ENCODE results near the gene ASPSCR1. TPM values are rescaled to one million over a fixed set of nuclear protein-coding genes. Genes with fewer than 3 reads are reported as not detected.

Gene ASPSCR1
- total and polyA plus RNA-seq, 2 of the 13 experiments (the other 11 are each of a cell fraction or from before 2014, with no cell fraction given), result 274 to 314 TPM

DNA sequence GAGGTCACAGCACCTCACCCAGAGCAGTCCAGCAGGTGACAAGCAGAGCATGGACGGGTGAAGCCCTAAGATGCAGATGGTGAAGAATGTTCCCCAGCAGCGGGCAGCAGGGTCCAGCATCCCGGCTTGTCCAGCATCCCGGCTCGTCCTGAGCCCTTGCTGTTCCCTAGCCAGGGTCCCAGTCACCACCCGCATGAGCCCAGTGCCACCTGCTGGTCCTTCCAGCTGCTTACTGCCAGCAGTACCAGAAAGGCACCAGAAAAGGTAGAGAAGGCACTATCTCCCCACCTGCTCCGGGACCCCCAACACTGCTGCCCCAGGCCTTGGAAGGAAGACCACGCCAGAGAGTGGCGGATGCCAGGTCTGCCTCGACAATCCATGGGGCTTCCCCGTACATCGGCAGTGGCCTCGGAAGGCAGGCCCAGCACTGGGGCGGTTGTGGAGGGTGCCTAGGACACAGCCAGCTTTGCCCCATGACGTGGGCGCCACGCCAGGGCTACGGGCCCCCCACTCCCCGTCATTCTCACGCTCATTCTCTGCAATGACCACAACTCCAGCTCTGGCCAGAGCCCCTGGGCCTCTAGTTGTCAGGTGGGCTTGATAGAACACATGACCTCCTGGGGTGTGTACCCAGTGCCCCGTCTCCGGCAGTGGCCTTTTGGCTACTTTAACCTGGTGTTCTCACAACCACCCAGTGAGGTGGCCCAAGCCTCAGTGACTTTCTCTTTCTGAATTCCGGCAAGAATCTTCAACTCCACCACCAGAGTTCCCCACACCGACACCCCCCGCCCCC lies 43.9 kb downstream of the ASPSCR1 start (continued):
- TF ChIP-seq AGO2 (optimal IDR thresholded peaks at IDR 0.05; ENCODE audit: low read depth, low read length) (peak; percentile 69), TCF7 (IDR thresholded peaks at IDR 0.05; ENCODE audit: low read depth) (no peak), ZMYM2 (CRISPR knock-in tag; IDR thresholded peaks at IDR 0.05) (peak; percentile 75; the same call in 1 of the 2 replicates), ISX (CRISPR knock-in tag; conservative IDR thresholded peaks at IDR 0.05) (no peak), ZNF615 (CRISPR knock-in tag; IDR thresholded peaks at IDR 0.05; ENCODE audit: borderline replicate concordance) (0 out of 2 replicates have a peak, but pooled peaks have one; percentile 42), JUND (CRISPR knock-in tag; IDR thresholded peaks at IDR 0.05) (peak; percentile 17; the same call in 1 of the 2 replicates), HINFP (CRISPR knock-in tag; IDR thresholded peaks at IDR 0.05; ENCODE audit: low read depth) (0 out of 2 replicates have a peak, but pooled peaks have one; percentile 68), SIN3A (IDR thresholded peaks at IDR 0.05; ENCODE audit: borderline replicate concordance, low read depth, low read length) (peak; percentile 77; the same call in 1 of the 2 replicates), ZNF547 (CRISPR knock-in tag; IDR thresholded peaks at IDR 0.05) (no peak; the same call in 1 of the 2 replicates), ZNF468 (CRISPR knock-in tag; IDR thresholded peaks at IDR 0.05) (no peak), POLR2A (IDR thresholded peaks at IDR 0.05; ENCODE audit: insufficient read depth in 1 of 2, low read depth in 2 of 2, low read length in 2 of 2) (peak in 1 of 2 experiments; percentile 58; a peak in 1 of 4 replicates), GLI4 (CRISPR knock-in tag; IDR thresholded peaks at IDR 0.05; ENCODE audit: borderline replicate concordance) (no peak), ZFX (CRISPR knock-in tag; IDR thresholded peaks at IDR 0.05; ENCODE audit: low read depth) (peak; percentile 44), NFAT5 (CRISPR knock-in tag; IDR thresholded peaks at IDR 0.05) (no peak), SMAD1 (CRISPR knock-in tag; IDR thresholded peaks at IDR 0.05; ENCODE audit: borderline replicate concordance, low read depth) (no peak; the same call in 1 of the 2 replicates), SNAI1 (CRISPR knock-in tag; IDR thresholded peaks at IDR 0.05; ENCODE audit: borderline replicate concordance) (peak; percentile 49; the same call in 1 of the 2 replicates)
- TF ChIP-seq, protein P1, sequence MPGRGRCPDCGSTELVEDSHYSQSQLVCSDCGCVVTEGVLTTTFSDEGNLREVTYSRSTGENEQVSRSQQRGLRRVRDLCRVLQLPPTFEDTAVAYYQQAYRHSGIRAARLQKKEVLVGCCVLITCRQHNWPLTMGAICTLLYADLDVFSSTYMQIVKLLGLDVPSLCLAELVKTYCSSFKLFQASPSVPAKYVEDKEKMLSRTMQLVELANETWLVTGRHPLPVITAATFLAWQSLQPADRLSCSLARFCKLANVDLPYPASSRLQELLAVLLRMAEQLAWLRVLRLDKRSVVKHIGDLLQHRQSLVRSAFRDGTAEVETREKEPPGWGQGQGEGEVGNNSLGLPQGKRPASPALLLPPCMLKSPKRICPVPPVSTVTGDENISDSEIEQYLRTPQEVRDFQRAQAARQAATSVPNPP (CRISPR knock-in tag; IDR thresholded peaks at IDR 0.05), result 0 out of 2 replicates have a peak, but pooled peaks have one; percentile 24
- TF ChIP-seq, protein P2, sequence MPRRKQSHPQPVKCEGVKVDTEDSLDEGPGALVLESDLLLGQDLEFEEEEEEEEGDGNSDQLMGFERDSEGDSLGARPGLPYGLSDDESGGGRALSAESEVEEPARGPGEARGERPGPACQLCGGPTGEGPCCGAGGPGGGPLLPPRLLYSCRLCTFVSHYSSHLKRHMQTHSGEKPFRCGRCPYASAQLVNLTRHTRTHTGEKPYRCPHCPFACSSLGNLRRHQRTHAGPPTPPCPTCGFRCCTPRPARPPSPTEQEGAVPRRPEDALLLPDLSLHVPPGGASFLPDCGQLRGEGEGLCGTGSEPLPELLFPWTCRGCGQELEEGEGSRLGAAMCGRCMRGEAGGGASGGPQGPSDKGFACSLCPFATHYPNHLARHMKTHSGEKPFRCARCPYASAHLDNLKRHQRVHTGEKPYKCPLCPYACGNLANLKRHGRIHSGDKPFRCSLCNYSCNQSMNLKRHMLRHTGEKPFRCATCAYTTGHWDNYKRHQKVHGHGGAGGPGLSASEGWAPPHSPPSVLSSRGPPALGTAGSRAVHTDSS (CRISPR knock-in tag; conservative IDR thresholded peaks at IDR 0.05), result 0 out of 2 replicates have a peak, but pooled peaks have one; percentile 35
